Measurements from ENCODE around the gene UBA7.

The UBA7 gene

GRCh38 chr3:49805367-49805782 is 8.4 kb downstream of the UBA7 start:
- H3K9ac ChIP-seq, result no peak overlapping the region
- no peaks in the 10 kb centered on the region for H3K27me3 ChIP-seq (ENCODE audit: control insufficient read depth, insufficient read depth, low read length)
- H3K79me2 ChIP-seq, result no peaks in the 10 kb centered on the region
- peaks cover 2% of the 10 kb centered on the region for H3K4me1 ChIP-seq
- peak overlapping the region; percentile 10 for H3K4me2 ChIP-seq (ENCODE audit: low read length)
- no peak for TF ChIP-seq CTCF (IDR thresholded peaks at IDR 0.05)
- no peak overlapping the region for H2AFZ ChIP-seq
- no peaks in the 10 kb centered on the region for H3K9me3 ChIP-seq (ENCODE audit: control insufficient read depth, low read length)
- no peaks in the 10 kb centered on the region for H3K36me3 ChIP-seq (ENCODE audit: control insufficient read depth, insufficient read depth, low read length)
- H3K4me3 ChIP-seq (ENCODE audit: low read depth, low read length), result no peak overlapping the region
- H3K27ac ChIP-seq, result peak overlapping the region; percentile 56

GRCh38 chr3:49804141-49805041 is 9.4 kb downstream of the UBA7 start:
- no peak for TF ChIP-seq CTCF (IDR thresholded peaks at IDR 0.05)
- H3K27ac ChIP-seq, result peak overlapping the region; percentile 78
- peak overlapping the region; percentile 99 for H2AFZ ChIP-seq
- H3K4me2 ChIP-seq (ENCODE audit: low read length), result peak overlapping the region; percentile 100
- no peaks in the 10 kb centered on the region for H3K79me2 ChIP-seq
- peak overlapping the region; percentile 77 for H3K4me3 ChIP-seq (ENCODE audit: low read depth, low read length)
- H3K4me1 ChIP-seq, result peaks cover 2% of the 10 kb centered on the region
- no peaks in the 10 kb centered on the region for H3K9me3 ChIP-seq (ENCODE audit: control insufficient read depth, low read length)
- H3K36me3 ChIP-seq (ENCODE audit: control insufficient read depth, insufficient read depth, low read length), result no peaks in the 10 kb centered on the region
- H3K27me3 ChIP-seq (ENCODE audit: control insufficient read depth, insufficient read depth, low read length), result no peaks in the 10 kb centered on the region
- no peak overlapping the region for H3K9ac ChIP-seq

DNA sequence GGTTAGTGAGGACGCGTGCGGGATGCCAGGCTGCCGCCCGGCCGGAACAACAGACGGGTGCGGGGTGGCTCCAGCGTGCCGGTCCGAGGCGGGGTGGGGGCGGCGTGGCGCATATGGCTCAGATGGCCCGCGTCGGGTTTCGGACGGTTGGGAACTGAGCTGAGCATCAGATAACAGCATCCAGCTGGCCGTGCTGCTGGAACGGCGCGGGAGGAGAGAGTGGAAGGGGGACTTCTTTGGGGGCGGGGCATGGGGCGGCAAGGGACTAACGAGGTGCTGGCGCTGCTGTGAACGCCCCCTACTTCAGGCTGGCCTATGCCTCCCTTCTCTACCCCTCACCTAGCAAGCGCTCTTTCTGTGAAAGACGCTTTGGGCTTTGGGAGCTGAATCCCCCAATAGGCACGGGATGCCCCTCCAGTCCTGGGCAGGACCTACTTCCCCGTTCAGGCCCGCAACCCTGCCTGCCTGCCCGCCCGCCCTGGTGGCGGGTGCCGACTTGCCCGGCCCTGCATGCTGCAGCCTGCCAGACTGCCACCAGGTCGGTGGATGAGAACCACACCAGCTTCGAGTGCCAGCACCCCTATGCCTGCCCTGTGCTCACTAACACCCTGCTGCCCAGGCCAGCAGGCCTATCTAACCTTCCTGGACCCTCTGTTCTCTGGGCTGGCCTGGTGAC is 10.2 kb downstream of the UBA7 start:
- Histone ChIP-seq H3K4me2 (ENCODE audit: low read length) (peak overlapping the region; percentile 100), H3K4me1 (peaks cover 2% of the 10 kb centered on the region), H3K27ac (peak overlapping the region; percentile 78), H3K9ac (no peak overlapping the region), H3K79me2 (no peaks in the 10 kb centered on the region), H3K4me3 (ENCODE audit: low read depth, low read length) (peak overlapping the region; percentile 77), H3K27me3 (ENCODE audit: control insufficient read depth, insufficient read depth, low read length) (no peaks in the 10 kb centered on the region), H2AFZ (peak overlapping the region; percentile 99), H3K9me3 (ENCODE audit: control insufficient read depth, low read length) (no peaks in the 10 kb centered on the region), H3K36me3 (ENCODE audit: control insufficient read depth, insufficient read depth, low read length) (no peaks in the 10 kb centered on the region)
- no peak for TF ChIP-seq CTCF (IDR thresholded peaks at IDR 0.05)

GRCh38 chr3:49802719-49803464 is 10.9 kb downstream of the UBA7 start, which contains the start of gene INKA1:
Gene INKA1, plus strand, starts transcription at chr3:49803261. Its CDS starts 132 bp downstream, at chr3:49803393.
- Histone ChIP-seq H3K4me3 (ENCODE audit: low read depth, low read length) (peak within 1 kb of the TSS; percentile 77), H3K36me3 (ENCODE audit: control insufficient read depth, insufficient read depth, low read length) (no peaks in the 10 kb centered on the region), H3K27me3 (ENCODE audit: control insufficient read depth, insufficient read depth, low read length) (no peaks in the 10 kb centered on the region), H3K27ac (peak within 1 kb of the TSS; percentile 78), H3K4me1 (peaks cover 2% of the 10 kb centered on the region), H3K9ac (no peak within 1 kb of the TSS), H2AFZ (peak within 1 kb of the TSS; percentile 99), H3K9me3 (ENCODE audit: control insufficient read depth, low read length) (no peaks in the 10 kb centered on the region), H3K79me2 (no peaks in the 10 kb centered on the region), H3K4me2 (ENCODE audit: low read length) (peak within 1 kb of the TSS; percentile 100)
- TF ChIP-seq CTCF (IDR thresholded peaks at IDR 0.05), result peak; percentile 90
